ENCODE results near the gene DCBLD1. TPM values are rescaled to one million over a fixed set of nuclear protein-coding genes. Genes with fewer than 3 reads are reported as not detected.

Gene DCBLD1
- total and polyA plus RNA-seq, 4 donors: 2.7 to 10.4 (median 4.4) TPM

GRCh38 chr6:117444600-117444999 lies 37.9 kb upstream of the DCBLD1 start:
- no peaks in the 10 kb centered on the region for H3K36me3 ChIP-seq (ENCODE audit: control insufficient read depth in 4 of 4, insufficient read depth in 3 of 4, low read depth in 1 of 4, low read length in 3 of 4)
- peaks cover 0 to 2% (median 0%) of the 10 kb centered on the region in 4 donors for H3K27me3 ChIP-seq (ENCODE audit: control insufficient read depth in 4 of 4, insufficient read depth in 4 of 4, low read length in 3 of 4)
- H3K9ac ChIP-seq (ENCODE audit: low read depth in 1 of 2, low read length in 2 of 2): no peak overlapping the region
- WGBS: 69% methylated on average over 2 of the region's 2 CpGs
- no peak overlapping the region for H3K4me3 ChIP-seq (ENCODE audit: low read depth in 1 of 3, low read length in 3 of 3)
- peaks cover 0 to 8% (median 3%) of the 10 kb centered on the region in 4 donors for H3K4me1 ChIP-seq (ENCODE audit: control insufficient read depth in 4 of 4, insufficient read depth in 4 of 4, low read length in 3 of 4)
- H3K27ac ChIP-seq (ENCODE audit: low read depth in 1 of 2, low read length in 2 of 2): no peak overlapping the region
- no peak for DNase-seq (ENCODE audit: low spot score)
- H3K9me3 ChIP-seq (ENCODE audit: control insufficient read depth in 4 of 4, low read length in 3 of 4): no peaks in the 10 kb centered on the region
- TF ChIP-seq TAF1 (conservative IDR thresholded peaks at IDR 0.05): no peak
- no peak for TF ChIP-seq ATF3 (IDR thresholded peaks at IDR 0.05)
- no peak for TF ChIP-seq NR2F2 (IDR thresholded peaks at IDR 0.05)
- no peak for TF ChIP-seq SP1 (IDR thresholded peaks at IDR 0.05)

DNA sequence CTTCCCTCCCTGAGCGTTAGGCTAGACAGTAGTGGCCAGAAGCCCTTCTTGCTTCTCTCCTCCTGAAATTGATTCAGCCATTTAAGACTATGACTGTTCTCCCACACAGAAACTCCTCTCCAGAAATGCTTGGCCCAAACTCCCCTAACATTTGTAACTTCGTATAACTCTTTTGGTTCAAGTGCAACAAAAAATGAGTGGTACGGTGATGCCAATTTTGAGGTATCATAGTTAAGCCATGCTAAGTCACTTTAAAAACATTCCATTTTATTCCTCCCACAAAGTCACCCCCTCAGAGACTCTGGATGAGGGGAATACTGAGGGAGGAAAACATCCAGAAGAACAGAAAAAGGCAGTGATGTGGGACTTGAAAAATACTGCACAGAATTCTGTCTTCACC lies 35.6 kb upstream of the DCBLD1 start:
- Histone ChIP-seq H3K9ac (ENCODE audit: low read depth in 1 of 2, low read length in 2 of 2) (no peak overlapping the region), H3K27me3 (ENCODE audit: control insufficient read depth in 4 of 4, insufficient read depth in 4 of 4, low read length in 3 of 4) (peaks cover 0 to 2% (median 0%) of the 10 kb centered on the region in 4 donors), H3K9me3 (ENCODE audit: control insufficient read depth in 4 of 4, low read length in 3 of 4) (no peaks in the 10 kb centered on the region), H3K4me1 (ENCODE audit: control insufficient read depth in 4 of 4, insufficient read depth in 4 of 4, low read length in 3 of 4) (peaks cover 0 to 7% (median 3%) of the 10 kb centered on the region in 4 donors), H3K27ac (ENCODE audit: low read depth in 1 of 2, low read length in 2 of 2) (no peak overlapping the region), H3K4me3 (ENCODE audit: low read depth in 1 of 3, low read length in 3 of 3) (no peak overlapping the region), H3K36me3 (ENCODE audit: control insufficient read depth in 4 of 4, insufficient read depth in 3 of 4, low read depth in 1 of 4, low read length in 3 of 4) (no peaks in the 10 kb centered on the region)
- 87% methylated on average over 3 of the region's 3 CpGs for WGBS
- no peak for DNase-seq (ENCODE audit: low spot score)
- no peak for TF ChIP-seq SP1 (IDR thresholded peaks at IDR 0.05)
- no peak for TF ChIP-seq MAX (IDR thresholded peaks at IDR 0.05)
- TF ChIP-seq TAF1 (conservative IDR thresholded peaks at IDR 0.05): no peak
- no peak for TF ChIP-seq HNF4A (conservative IDR thresholded peaks at IDR 0.05)
- TF ChIP-seq, protein P1, sequence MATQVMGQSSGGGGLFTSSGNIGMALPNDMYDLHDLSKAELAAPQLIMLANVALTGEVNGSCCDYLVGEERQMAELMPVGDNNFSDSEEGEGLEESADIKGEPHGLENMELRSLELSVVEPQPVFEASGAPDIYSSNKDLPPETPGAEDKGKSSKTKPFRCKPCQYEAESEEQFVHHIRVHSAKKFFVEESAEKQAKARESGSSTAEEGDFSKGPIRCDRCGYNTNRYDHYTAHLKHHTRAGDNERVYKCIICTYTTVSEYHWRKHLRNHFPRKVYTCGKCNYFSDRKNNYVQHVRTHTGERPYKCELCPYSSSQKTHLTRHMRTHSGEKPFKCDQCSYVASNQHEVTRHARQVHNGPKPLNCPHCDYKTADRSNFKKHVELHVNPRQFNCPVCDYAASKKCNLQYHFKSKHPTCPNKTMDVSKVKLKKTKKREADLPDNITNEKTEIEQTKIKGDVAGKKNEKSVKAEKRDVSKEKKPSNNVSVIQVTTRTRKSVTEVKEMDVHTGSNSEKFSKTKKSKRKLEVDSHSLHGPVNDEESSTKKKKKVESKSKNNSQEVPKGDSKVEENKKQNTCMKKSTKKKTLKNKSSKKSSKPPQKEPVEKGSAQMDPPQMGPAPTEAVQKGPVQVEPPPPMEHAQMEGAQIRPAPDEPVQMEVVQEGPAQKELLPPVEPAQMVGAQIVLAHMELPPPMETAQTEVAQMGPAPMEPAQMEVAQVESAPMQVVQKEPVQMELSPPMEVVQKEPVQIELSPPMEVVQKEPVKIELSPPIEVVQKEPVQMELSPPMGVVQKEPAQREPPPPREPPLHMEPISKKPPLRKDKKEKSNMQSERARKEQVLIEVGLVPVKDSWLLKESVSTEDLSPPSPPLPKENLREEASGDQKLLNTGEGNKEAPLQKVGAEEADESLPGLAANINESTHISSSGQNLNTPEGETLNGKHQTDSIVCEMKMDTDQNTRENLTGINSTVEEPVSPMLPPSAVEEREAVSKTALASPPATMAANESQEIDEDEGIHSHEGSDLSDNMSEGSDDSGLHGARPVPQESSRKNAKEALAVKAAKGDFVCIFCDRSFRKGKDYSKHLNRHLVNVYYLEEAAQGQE (IDR thresholded peaks at IDR 0.05): no peak
- TF ChIP-seq ATF3 (IDR thresholded peaks at IDR 0.05): no peak
- TF ChIP-seq JUND (IDR thresholded peaks at IDR 0.05): no peak
- no peak for TF ChIP-seq NR2F2 (IDR thresholded peaks at IDR 0.05)

DNA sequence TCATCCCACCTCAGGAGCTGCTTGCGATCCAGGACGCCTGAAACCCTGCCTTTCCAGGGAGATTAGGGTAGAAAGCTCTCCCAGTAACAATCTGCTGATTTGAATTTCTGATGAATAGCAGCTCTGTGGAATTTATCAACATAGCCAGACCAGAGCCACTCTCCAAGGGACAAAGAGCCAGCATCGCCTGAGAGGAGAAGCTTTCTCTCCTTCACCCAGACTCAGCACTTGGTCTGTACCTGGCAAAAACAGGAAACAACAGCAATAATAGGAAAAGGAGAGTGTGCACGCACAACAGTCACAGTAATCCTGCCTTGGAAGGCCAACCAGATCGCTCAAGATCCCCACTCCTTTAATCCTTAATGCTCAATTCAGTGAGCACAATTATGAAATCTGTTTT lies 34.5 kb upstream of the DCBLD1 start:
- no peak overlapping the region for H3K27ac ChIP-seq (ENCODE audit: low read depth in 1 of 2, low read length in 2 of 2)
- no peak for DNase-seq (ENCODE audit: low spot score)
- H3K27me3 ChIP-seq (ENCODE audit: control insufficient read depth in 4 of 4, insufficient read depth in 4 of 4, low read length in 3 of 4): peaks cover 0 to 2% (median 0%) of the 10 kb centered on the region in 4 donors
- H3K4me3 ChIP-seq (ENCODE audit: low read depth in 1 of 3, low read length in 3 of 3): no peak overlapping the region
- no peak overlapping the region for H3K9ac ChIP-seq (ENCODE audit: low read depth in 1 of 2, low read length in 2 of 2)
- no peaks in the 10 kb centered on the region for H3K36me3 ChIP-seq (ENCODE audit: control insufficient read depth in 4 of 4, insufficient read depth in 3 of 4, low read depth in 1 of 4, low read length in 3 of 4)
- H3K9me3 ChIP-seq (ENCODE audit: control insufficient read depth in 4 of 4, low read length in 3 of 4): no peaks in the 10 kb centered on the region
- no peaks in the 10 kb centered on the region for H3K4me1 ChIP-seq (ENCODE audit: control insufficient read depth in 4 of 4, insufficient read depth in 4 of 4, low read length in 3 of 4)
- WGBS: 75% methylated on average over 5 of the region's 5 CpGs
- TF ChIP-seq MAX (IDR thresholded peaks at IDR 0.05) (no peak), EGR1 (IDR thresholded peaks at IDR 0.05; ENCODE audit: low read depth in 2 of 2) (no peak), JUND (IDR thresholded peaks at IDR 0.05) (no peak), RAD21 (IDR thresholded peaks at IDR 0.05) (no peak), ATF3 (IDR thresholded peaks at IDR 0.05) (no peak), FOXA1 (IDR thresholded peaks at IDR 0.05) (no peak), GABPA (IDR thresholded peaks at IDR 0.05 in 1 of 2, conservative IDR thresholded peaks at IDR 0.05 in 1 of 2) (no peak), HNF4A (conservative IDR thresholded peaks at IDR 0.05) (no peak), HNF4G (IDR thresholded peaks at IDR 0.05) (no peak), NR2F2 (IDR thresholded peaks at IDR 0.05) (no peak), SP1 (IDR thresholded peaks at IDR 0.05) (no peak), CTCF (IDR thresholded peaks at IDR 0.05; ENCODE audit: low read depth, low read length, missing input control) (no peak), YY1 (IDR thresholded peaks at IDR 0.05) (no peak)
- TF ChIP-seq, protein P2, sequence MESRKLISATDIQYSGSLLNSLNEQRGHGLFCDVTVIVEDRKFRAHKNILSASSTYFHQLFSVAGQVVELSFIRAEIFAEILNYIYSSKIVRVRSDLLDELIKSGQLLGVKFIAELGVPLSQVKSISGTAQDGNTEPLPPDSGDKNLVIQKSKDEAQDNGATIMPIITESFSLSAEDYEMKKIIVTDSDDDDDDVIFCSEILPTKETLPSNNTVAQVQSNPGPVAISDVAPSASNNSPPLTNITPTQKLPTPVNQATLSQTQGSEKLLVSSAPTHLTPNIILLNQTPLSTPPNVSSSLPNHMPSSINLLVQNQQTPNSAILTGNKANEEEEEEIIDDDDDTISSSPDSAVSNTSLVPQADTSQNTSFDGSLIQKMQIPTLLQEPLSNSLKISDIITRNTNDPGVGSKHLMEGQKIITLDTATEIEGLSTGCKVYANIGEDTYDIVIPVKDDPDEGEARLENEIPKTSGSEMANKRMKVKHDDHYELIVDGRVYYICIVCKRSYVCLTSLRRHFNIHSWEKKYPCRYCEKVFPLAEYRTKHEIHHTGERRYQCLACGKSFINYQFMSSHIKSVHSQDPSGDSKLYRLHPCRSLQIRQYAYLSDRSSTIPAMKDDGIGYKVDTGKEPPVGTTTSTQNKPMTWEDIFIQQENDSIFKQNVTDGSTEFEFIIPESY (IDR thresholded peaks at IDR 0.05): no peak

All from liver (tissue), 9 donors.